ENCODE results near the gene SIL1.

DNA sequence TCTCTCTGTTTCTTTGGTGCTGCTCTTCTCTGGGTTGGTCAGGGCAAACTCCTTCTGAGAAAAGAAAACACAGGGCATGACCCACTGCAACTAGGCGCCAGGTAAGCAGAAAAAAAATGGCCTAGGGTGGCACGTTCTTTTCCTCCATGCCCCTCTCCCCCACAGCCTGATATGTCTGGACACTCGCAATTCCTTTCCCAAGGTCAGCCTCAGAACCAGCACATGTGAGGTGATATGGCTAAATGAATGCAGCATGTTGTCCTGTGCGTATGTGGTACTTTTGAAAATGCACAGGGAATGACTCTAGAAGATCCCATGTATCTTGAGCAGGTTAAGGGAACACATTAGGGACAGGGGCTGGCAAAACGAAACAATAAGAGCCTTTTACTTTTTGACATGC is 77.0 kb downstream of the SIL1 start:
- TF ChIP-seq, protein P1, sequence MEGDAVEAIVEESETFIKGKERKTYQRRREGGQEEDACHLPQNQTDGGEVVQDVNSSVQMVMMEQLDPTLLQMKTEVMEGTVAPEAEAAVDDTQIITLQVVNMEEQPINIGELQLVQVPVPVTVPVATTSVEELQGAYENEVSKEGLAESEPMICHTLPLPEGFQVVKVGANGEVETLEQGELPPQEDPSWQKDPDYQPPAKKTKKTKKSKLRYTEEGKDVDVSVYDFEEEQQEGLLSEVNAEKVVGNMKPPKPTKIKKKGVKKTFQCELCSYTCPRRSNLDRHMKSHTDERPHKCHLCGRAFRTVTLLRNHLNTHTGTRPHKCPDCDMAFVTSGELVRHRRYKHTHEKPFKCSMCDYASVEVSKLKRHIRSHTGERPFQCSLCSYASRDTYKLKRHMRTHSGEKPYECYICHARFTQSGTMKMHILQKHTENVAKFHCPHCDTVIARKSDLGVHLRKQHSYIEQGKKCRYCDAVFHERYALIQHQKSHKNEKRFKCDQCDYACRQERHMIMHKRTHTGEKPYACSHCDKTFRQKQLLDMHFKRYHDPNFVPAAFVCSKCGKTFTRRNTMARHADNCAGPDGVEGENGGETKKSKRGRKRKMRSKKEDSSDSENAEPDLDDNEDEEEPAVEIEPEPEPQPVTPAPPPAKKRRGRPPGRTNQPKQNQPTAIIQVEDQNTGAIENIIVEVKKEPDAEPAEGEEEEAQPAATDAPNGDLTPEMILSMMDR (CRISPR knock-in tag; IDR thresholded peaks at IDR 0.05) = no peak
- TF ChIP-seq MYC (CRISPR knock-in tag; IDR thresholded peaks at IDR 0.05; ENCODE audit: borderline replicate concordance) (no peak), ZBED4 (CRISPR knock-in tag; IDR thresholded peaks at IDR 0.05; ENCODE audit: borderline replicate concordance) (no peak), TAF1 (CRISPR knock-in tag; IDR thresholded peaks at IDR 0.05) (no peak), ATF4 (CRISPR knock-in tag; IDR thresholded peaks at IDR 0.05) (no peak), WIZ (CRISPR knock-in tag; IDR thresholded peaks at IDR 0.05) (no peak), ZBTB40 (IDR thresholded peaks at IDR 0.05) (no peak), ZBTB40 (CRISPR knock-in tag; IDR thresholded peaks at IDR 0.05) (no peak), ZSCAN20 (CRISPR knock-in tag; IDR thresholded peaks at IDR 0.05; ENCODE audit: borderline replicate concordance) (no peak), KDM4B (CRISPR knock-in tag; IDR thresholded peaks at IDR 0.05) (no peak), SAFB2 (CRISPR knock-in tag; IDR thresholded peaks at IDR 0.05; ENCODE audit: borderline replicate concordance, low read depth) (no peak)
- TF ChIP-seq, protein P2, sequence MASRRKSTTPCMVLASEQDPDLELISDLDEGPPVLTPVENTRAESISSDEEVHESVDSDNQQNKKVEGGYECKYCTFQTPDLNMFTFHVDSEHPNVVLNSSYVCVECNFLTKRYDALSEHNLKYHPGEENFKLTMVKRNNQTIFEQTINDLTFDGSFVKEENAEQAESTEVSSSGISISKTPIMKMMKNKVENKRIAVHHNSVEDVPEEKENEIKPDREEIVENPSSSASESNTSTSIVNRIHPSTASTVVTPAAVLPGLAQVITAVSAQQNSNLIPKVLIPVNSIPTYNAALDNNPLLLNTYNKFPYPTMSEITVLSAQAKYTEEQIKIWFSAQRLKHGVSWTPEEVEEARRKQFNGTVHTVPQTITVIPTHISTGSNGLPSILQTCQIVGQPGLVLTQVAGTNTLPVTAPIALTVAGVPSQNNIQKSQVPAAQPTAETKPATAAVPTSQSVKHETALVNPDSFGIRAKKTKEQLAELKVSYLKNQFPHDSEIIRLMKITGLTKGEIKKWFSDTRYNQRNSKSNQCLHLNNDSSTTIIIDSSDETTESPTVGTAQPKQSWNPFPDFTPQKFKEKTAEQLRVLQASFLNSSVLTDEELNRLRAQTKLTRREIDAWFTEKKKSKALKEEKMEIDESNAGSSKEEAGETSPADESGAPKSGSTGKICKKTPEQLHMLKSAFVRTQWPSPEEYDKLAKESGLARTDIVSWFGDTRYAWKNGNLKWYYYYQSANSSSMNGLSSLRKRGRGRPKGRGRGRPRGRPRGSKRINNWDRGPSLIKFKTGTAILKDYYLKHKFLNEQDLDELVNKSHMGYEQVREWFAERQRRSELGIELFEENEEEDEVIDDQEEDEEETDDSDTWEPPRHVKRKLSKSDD (CRISPR knock-in tag; IDR thresholded peaks at IDR 0.05; ENCODE audit: low read depth) = no peak
- TF ChIP-seq, protein P3, sequence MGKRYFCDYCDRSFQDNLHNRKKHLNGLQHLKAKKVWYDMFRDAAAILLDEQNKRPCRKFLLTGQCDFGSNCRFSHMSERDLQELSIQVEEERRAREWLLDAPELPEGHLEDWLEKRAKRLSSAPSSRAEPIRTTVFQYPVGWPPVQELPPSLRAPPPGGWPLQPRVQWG (CRISPR knock-in tag; IDR thresholded peaks at IDR 0.05; ENCODE audit: borderline replicate concordance, low read depth) = no peak
